GM21360 (cell line): ENCODE measurements around the gene OR6K2.
A peak's percentile ranks its signal among the peaks of the same experiment; 100 is the strongest.
"Not testable (repeated sequence)": the region's sequence is repeated elsewhere in the genome, so short reads cannot be mapped to it uniquely, and the experiment has no call there.

Experiments
- ATAC-seq: cut with Tn5 transposase; IDR thresholded peaks from one replicate; pipeline ENCODE4 v1.9.1; 2021; ENCODE audit warnings: mild to moderate bottlenecking, moderate library complexity; ENCODE audit not compliant: unreplicated experiment

OR6K2 gene

GRCh38 chr1:158700552-158700951 lies at the start of gene OR6K2:
Gene OR6K2, minus strand, starts transcription at chr1:158700652. Its CDS starts 0 bp downstream, at chr1:158700652.
- no peak for ATAC-seq

- ATAC-seq, result no peak
These were observed 35.4 kb upstream of the OR6K2 start for GRCh38 chr1:158735848-158736247.

GRCh38 chr1:158732524-158732923 lies 32.1 kb upstream of the OR6K2 start:
- ATAC-seq, result no peak

GRCh38 chr1:158731707-158732106 lies 31.3 kb upstream of the OR6K2 start:
- ATAC-seq, result no peak

GRCh38 chr1:158730453-158730852 lies 30.0 kb upstream of the OR6K2 start:
- ATAC-seq, result no peak

- ATAC-seq, result no peak
These were observed 28.2 kb upstream of the OR6K2 start for GRCh38 chr1:158728510-158729225.

- no peak for ATAC-seq
These were observed 24.0 kb upstream of the OR6K2 start for GRCh38 chr1:158724442-158724841.

- no peak for ATAC-seq
These were observed 20.2 kb upstream of the OR6K2 start, which contains the start of gene OR6K3 for GRCh38 chr1:158720620-158721019. Gene OR6K3, minus strand, starts transcription at chr1:158720720. Its CDS starts 2,605 bp downstream, at chr1:158718115.

GRCh38 chr1:158719664-158720063 lies 19.2 kb upstream of the OR6K2 start:
- ATAC-seq, result no peak

- ATAC-seq, result no peak
These were observed 16.9 kb upstream of the OR6K2 start for GRCh38 chr1:158717344-158717743.

- peak; percentile 67 for ATAC-seq
These were observed 15.9 kb upstream of the OR6K2 start for GRCh38 chr1:158716335-158716734.

GRCh38 chr1:158714754-158715153 lies 14.3 kb upstream of the OR6K2 start:
- ATAC-seq, result no peak

- ATAC-seq, result no peak
These were observed 10.6 kb upstream of the OR6K2 start for GRCh38 chr1:158711098-158711497.

GRCh38 chr1:158706096-158706495 lies 5.6 kb upstream of the OR6K2 start:
- ATAC-seq, result no peak

- ATAC-seq, result no peak
These were observed 5.9 kb downstream of the OR6K2 start for GRCh38 chr1:158694596-158694995.

- no peak for ATAC-seq
These were observed 8.1 kb downstream of the OR6K2 start for GRCh38 chr1:158692356-158692755.

- ATAC-seq, result no peak
These were observed 8.5 kb downstream of the OR6K2 start for GRCh38 chr1:158691907-158692306.

- not testable (repeated sequence) for ATAC-seq
These were observed 9.3 kb downstream of the OR6K2 start for GRCh38 chr1:158691149-158691548.

GRCh38 chr1:158689875-158690274 lies 10.6 kb downstream of the OR6K2 start:
- ATAC-seq, result no peak

GRCh38 chr1:158689110-158689509 lies 11.3 kb downstream of the OR6K2 start:
- no peak for ATAC-seq

GRCh38 chr1:158688343-158688742 lies 12.1 kb downstream of the OR6K2 start:
- ATAC-seq, result not testable (repeated sequence)

GRCh38 chr1:158687037-158687436 lies 13.4 kb downstream of the OR6K2 start:
- ATAC-seq, result no peak
